Gastroesophageal sphincter (tissue), 4 donors: ENCODE data around the gene LCP2. TPM values are rescaled to one million over a fixed set of nuclear protein-coding genes. Genes with fewer than 3 reads are reported as not detected.
A peak's percentile ranks its signal among the peaks of the same experiment; 100 is the strongest.

Source experiments
- ATAC-seq: fragments of 150-250 bp; one replicate; pipeline ENCODE4 v1.9.1; 2016; ENCODE audit warnings: mild to moderate bottlenecking, moderate library complexity
- H3K27ac ChIP-seq, 4 donors: fragments of 200-600 bp; sonication (generic) in 3 of 4; 1 replicate in 3 of 4; 2 replicates in 1 of 4; pipeline ENCODE4 v1.5.1; 2016 to 2019
- H3K27me3 ChIP-seq: fragments of 200-600 bp; sonication (generic); one replicate; pipeline ENCODE4 v1.5.1; 2019
- H3K36me3 ChIP-seq, 2 donors: fragments of 200-600 bp; sonication (generic); one replicate each; pipeline ENCODE4 v1.5.1; 2019; ENCODE audit warnings: control low read depth in 1 of 2
- H3K4me1 ChIP-seq, 3 donors: fragments of 200-600 bp; sonication (generic); 1 replicate in 2 of 3; 2 replicates in 1 of 3; pipeline ENCODE4 v1.5.1; 2016 to 2019; ENCODE audit warnings: control low read depth in 2 of 3
- H3K4me3 ChIP-seq, 2 donors: fragments of 200-600 bp; sonication (generic); one replicate each; pipeline ENCODE4 v1.5.1; 2019; ENCODE audit warnings: mild to moderate bottlenecking in 1 of 2, moderate library complexity in 1 of 2
- H3K9me3 ChIP-seq, 3 donors: fragments of 200-600 bp; sonication (generic); one replicate each; pipeline ENCODE4 v1.5.1; 2017 to 2019; ENCODE audit warnings: control low read depth in 2 of 3
- CTCF ChIP-seq, 4 experiments: fragments of 200-600 bp in 2 of 4; fragments of 450-650 bp in 2 of 4; sonication (generic) in 1 of 4; IDR thresholded peaks; one replicate each; pipeline ENCODE4 v1.5.1; 2017 to 2019; ENCODE audit warnings: antibody characterized with exemption in 4 of 4, mild to moderate bottlenecking in 2 of 4, moderate library complexity in 2 of 4
- EP300 ChIP-seq: sonication (generic); formaldehyde crosslinking; IDR thresholded peaks from one replicate; pipeline ENCODE4 v1.6.1; 2017; ENCODE audit warnings: antibody characterized with exemption, mild to moderate bottlenecking
- POLR2A ChIP-seq, 2 donors: fragments of 450-650 bp; IDR thresholded peaks; one replicate each; pipeline ENCODE4 v1.6.1; 2017; ENCODE audit warnings: antibody characterized with exemption in 2 of 2, mild to moderate bottlenecking in 2 of 2, moderate library complexity in 1 of 2
- POLR2AphosphoS5 ChIP-seq: sonication (generic); formaldehyde crosslinking; IDR thresholded peaks from one replicate; pipeline ENCODE4 v1.6.1; 2017; ENCODE audit warnings: antibody characterized with exemption
- WGBS, 2 donors: methylation state at CpG; one replicate each; pipeline ENCODE4 v1.1.5; 2018; ENCODE audit warnings: low coverage in 1 of 2; 5-methylcytosine and 5-hydroxymethylcytosine counted together
- total RNA-seq, 4 donors: library from RNA; depleted of rRNA; stranded (reverse); fragments of >200 nt; gene quantifications; one replicate each; pipeline ENCODE4 v1.1.0, GENCODE V29; 2016

The LCP2 gene
- total RNA-seq, 4 donors from 2014 or later = 5.5 to 17.0 (median 8.3) TPM

DNA sequence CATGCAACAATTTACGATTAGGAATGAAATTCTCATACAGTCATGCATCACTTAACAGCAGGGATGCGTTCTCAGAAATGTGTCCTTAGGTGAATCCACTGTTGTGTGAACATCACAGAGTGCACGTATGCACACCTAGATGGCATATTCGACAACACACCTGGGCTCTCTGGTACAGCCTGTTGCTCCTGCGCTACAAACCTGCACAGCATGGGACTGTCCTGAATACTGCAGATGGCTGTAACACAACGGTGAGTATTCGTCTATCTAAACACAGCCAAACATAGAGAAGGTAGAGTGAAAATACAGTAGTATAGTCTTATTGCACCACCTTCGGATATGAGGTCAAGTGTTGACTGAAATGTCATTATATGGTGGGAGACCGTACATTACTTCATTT lies 44.0 kb upstream of the LCP2 start:
- 95 to 100% methylated on average over 4 to 7 of the region's 9 CpGs for WGBS, 2 donors
- ATAC-seq = no peak
- TF ChIP-seq CTCF (IDR thresholded peaks at IDR 0.05) = no peak
- TF ChIP-seq POLR2AphosphoS5 = no peak
- TF ChIP-seq POLR2A (IDR thresholded peaks at IDR 0.05) = no peak
- no peak for TF ChIP-seq EP300
- H3K4me3 ChIP-seq = no peak overlapping the region
- no peak overlapping the region for H3K27ac ChIP-seq
- no peaks in the 10 kb centered on the region for H3K36me3 ChIP-seq
- H3K9me3 ChIP-seq = no peaks in the 10 kb centered on the region
- H3K27me3 ChIP-seq = no peaks in the 10 kb centered on the region
- H3K4me1 ChIP-seq = no peaks in the 10 kb centered on the region

GRCh38 chr5:170339780-170340167 lies 42.2 kb upstream of the LCP2 start:
- ATAC-seq = no peak
- no peaks in the 10 kb centered on the region for H3K4me1 ChIP-seq
- H3K9me3 ChIP-seq = no peaks in the 10 kb centered on the region
- no peaks in the 10 kb centered on the region for H3K36me3 ChIP-seq
- 100% methylated on average over 1 of the region's 1 CpG for whole genome bisulfite sequencing, 2 donors
- no peak overlapping the region for H3K27ac ChIP-seq
- no peak for TF ChIP-seq EP300
- no peak for TF ChIP-seq POLR2AphosphoS5
- no peaks in the 10 kb centered on the region for H3K27me3 ChIP-seq
- H3K4me3 ChIP-seq = no peak overlapping the region

DNA sequence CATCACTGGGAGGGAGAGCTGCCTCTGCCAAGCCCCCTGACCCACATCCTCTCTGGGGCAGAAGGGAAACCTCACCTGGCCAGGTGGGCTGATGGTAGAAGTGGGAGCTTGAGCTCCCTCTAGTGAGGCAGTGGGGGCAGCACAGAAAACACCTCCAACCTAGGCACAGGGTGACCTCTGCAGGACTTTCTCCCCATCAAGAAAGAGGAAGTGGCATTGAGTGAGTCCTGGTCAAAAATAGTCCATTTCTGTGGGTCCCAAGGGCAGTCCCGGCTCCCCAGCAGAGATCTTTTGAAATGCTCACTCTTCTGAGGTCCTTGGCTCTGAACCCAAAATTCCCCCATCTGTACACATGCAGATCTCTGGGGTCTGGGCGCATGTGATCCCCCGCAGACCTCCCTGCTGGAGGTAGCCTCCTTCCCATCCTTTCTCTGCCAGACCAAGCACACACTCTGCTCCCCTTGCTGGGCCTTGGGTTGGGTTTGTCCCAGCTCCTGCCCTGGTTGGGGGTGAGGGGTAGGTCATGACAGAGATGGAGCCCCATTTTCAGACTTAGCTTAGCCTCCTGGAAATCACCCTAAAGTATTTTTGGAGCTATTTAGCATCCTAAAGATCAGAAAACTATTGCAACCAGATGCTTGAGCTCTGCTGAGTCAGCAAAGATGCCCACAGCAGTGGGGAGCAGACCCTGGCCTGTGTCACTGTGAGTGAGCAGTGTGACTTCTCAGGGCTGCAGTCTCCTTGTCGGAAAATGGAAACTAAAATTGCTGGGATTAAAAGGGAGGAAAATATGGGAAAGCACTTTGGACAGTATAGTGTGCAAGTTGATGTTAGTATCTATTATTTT lies 41.6 kb upstream of the LCP2 start:
- WGBS, 2 donors = 86% methylated on average over 1 of the region's 4 CpGs; no CpG with 5 or more reads in 1 of the 2 donors
- TF ChIP-seq CTCF (IDR thresholded peaks at IDR 0.05) = peak in 3 of 4 experiments; percentile 13 to 51 (median 29)
- no peak for TF ChIP-seq EP300
- no peak for TF ChIP-seq POLR2A (IDR thresholded peaks at IDR 0.05)
- TF ChIP-seq POLR2AphosphoS5 = no peak
- H3K27ac ChIP-seq = no peak overlapping the region
- no peak overlapping the region for H3K4me3 ChIP-seq
- no peaks in the 10 kb centered on the region for H3K4me1 ChIP-seq
- no peaks in the 10 kb centered on the region for H3K27me3 ChIP-seq
- ATAC-seq = no peak
- H3K9me3 ChIP-seq = no peaks in the 10 kb centered on the region
- H3K36me3 ChIP-seq = no peaks in the 10 kb centered on the region

GRCh38 chr5:170338291-170338690 lies 40.7 kb upstream of the LCP2 start:
- TF ChIP-seq EP300 = no peak
- TF ChIP-seq POLR2A (IDR thresholded peaks at IDR 0.05) = no peak
- no peak for TF ChIP-seq POLR2AphosphoS5
- no peak for TF ChIP-seq CTCF (IDR thresholded peaks at IDR 0.05)
- no peaks in the 10 kb centered on the region for H3K27me3 ChIP-seq
- no peak for ATAC-seq
- no peak overlapping the region for H3K4me3 ChIP-seq
- H3K27ac ChIP-seq = no peak overlapping the region
- WGBS, 2 donors = 73 to 84% methylated on average over 2 to 4 of the region's 4 CpGs
- no peaks in the 10 kb centered on the region for H3K36me3 ChIP-seq
- H3K4me1 ChIP-seq = no peaks in the 10 kb centered on the region
- no peaks in the 10 kb centered on the region for H3K9me3 ChIP-seq

DNA sequence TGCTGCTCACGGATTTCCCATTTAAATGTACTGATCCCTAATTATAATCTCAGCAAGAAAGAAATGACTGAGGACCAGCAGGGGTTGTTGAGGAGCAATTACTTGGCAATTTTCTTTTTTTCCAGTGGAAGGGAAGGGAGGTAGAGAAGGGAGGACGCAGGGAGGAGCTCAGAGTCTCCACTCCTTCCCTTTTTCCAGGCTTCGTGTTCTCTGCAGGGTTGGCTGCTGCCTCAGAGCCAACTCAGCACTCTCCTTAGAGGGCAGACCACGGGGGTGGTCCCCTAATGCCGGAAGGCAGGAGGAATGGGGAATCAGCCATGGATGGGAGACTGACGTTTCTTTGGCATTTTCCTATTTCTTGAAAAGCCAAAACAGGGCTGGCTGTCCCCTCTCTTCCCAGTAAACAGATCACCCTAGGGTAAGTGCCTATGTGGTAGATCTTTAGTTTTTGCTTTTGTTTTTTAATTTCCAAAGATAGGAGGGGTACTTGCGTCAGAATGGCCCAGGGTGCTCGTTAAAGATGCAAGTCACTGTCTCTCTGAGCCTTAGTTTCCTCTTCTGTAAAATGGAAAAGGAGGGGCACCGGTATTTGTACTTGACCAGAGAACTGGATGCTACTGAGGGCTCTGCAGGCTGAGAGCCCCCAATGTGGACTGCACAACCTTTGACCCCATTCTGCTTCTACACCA lies 39.6 kb upstream of the LCP2 start:
- Histone ChIP-seq H3K27me3 (no peaks in the 10 kb centered on the region), H3K36me3 (no peaks in the 10 kb centered on the region), H3K27ac (no peak overlapping the region), H3K4me1 (peaks cover 0 to 6% (median 0%) of the 10 kb centered on the region in 3 donors), H3K9me3 (no peaks in the 10 kb centered on the region), H3K4me3 (no peak overlapping the region)
- no peak for ATAC-seq
- WGBS, 2 donors = 79 to 80% methylated on average over 6 to 7 of the region's 9 CpGs
- TF ChIP-seq CTCF (IDR thresholded peaks at IDR 0.05) (no peak), POLR2AphosphoS5 (no peak), EP300 (no peak), POLR2A (IDR thresholded peaks at IDR 0.05) (no peak)
